ENCODE data around the gene CSNK1G1.

DNA sequence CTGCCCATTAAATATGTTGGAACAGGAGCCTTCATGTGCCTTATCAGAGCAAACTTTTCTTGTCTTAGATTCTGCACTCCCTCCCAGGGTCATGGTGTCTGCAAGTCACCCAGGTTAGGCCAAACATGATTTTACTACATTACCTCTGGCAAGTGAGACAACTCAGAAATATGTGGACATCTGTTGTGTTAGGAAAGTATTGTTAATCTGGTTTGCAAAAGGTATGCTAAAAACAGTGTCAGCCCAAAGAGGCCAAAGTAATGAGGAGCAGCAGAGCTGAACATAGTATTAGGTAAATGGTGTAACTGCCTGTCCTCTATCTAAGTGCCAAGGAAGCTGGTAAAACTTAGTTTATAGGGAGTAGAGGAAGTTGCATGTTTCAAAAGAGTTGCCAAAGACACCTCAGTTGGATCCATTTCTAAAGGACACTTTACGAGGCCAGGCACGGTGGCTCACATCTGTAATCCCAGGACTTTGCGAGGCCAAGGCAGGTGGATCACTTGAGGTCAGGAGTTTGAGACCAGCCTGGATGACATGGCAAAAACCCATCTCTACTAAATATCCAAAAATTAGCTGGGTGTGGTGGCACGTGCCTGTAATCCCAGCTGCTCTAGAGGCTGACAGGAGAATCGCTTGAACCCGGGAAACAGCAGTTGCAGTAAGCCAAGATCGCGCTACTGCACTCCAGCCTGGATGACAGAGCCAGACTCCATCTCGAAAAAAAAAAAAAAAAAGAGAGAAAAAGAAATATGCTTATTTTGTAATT lies 170.6 kb downstream of the CSNK1G1 start:
- no peak for TF ChIP-seq POLR2A (IDR thresholded peaks at IDR 0.05; ENCODE audit: control extremely low read depth in 1 of 2, low read depth in 2 of 2, low read length in 2 of 2)
- no peak for TF ChIP-seq TAF1 (IDR thresholded peaks at IDR 0.05; ENCODE audit: low read depth, low read length)
- TF ChIP-seq CTCF (IDR thresholded peaks at IDR 0.05; ENCODE audit: control extremely low read depth in 1 of 3, insufficient read depth in 1 of 3, low read depth in 1 of 3, low read length in 3 of 3) = no peak
- TF ChIP-seq POU5F1 (IDR thresholded peaks at IDR 0.05; ENCODE audit: low read depth, low read length) = no peak
- TF ChIP-seq POLR2AphosphoS5 (IDR thresholded peaks at IDR 0.05; ENCODE audit: low read depth, low read length) = no peak
- no peak for TF ChIP-seq BCL11A (IDR thresholded peaks at IDR 0.05; ENCODE audit: low read depth in 2 of 2, low read length in 2 of 2)
- TF ChIP-seq JUN (IDR thresholded peaks at IDR 0.05; ENCODE audit: low read depth, low read length) = no peak
- no peak for TF ChIP-seq EP300 (IDR thresholded peaks at IDR 0.05; ENCODE audit: borderline replicate concordance in 1 of 2, low read depth in 2 of 2, low read length in 2 of 2)
